CD4-positive, alpha-beta T cell treated with Interleukin-17A for 1 hour (primary cell): ENCODE measurements around the gene UPP2.

Experiments
- DNase-seq: peaks from one replicate; pipeline ENCODE4 v3.0.0-alpha.2; 2020

The UPP2 gene

DNA sequence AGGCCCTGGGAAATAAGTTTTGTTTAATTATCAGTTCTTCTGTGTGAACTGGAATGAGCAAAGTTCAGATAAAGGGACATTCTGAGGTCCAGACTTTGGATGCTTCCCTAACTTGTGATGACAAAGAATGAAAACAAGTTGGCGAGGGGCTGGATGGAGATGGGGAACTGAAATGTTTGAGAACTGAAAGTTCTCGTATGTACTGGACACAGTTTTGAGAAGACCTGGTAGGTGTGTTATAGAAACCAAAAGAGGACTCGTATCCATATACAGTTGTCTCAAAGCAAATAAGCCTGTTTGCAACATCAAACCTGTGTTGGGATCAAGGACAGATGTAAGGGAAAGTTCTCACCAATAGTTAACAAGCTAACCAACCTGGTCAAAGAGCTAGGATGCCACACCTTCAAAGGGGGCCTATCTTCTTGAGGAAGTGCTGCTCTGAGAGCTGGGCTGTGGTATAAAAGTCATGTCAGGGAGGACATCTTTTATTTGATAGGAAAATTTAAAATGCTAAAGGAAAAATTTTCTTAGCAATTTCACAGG lies at the start of gene UPP2:
Gene UPP2, plus strand, starts transcription at position 493 of the 543 bp plus-strand sequence. CDS start 188 bp downstream, outside the sequence.
- no peak for DNase-seq

GRCh38 chr2:158052761-158053160 lies 48.9 kb upstream of the UPP2 start:
- no peak for DNase-seq

- DNase-seq = no peak
Measured at GRCh38 chr2:158056875-158057274, 44.8 kb upstream of the UPP2 start.

- DNase-seq = no peak
Measured at GRCh38 chr2:158060160-158060834, 41.4 kb upstream of the UPP2 start.

- DNase-seq = no peak
Measured at GRCh38 chr2:158060835-158061435, 40.7 kb upstream of the UPP2 start.

- DNase-seq = no peak
Measured at GRCh38 chr2:158061763-158062162, 39.9 kb upstream of the UPP2 start.

- no peak for DNase-seq
Measured at GRCh38 chr2:158066046-158066713, 35.5 kb upstream of the UPP2 start.

DNA sequence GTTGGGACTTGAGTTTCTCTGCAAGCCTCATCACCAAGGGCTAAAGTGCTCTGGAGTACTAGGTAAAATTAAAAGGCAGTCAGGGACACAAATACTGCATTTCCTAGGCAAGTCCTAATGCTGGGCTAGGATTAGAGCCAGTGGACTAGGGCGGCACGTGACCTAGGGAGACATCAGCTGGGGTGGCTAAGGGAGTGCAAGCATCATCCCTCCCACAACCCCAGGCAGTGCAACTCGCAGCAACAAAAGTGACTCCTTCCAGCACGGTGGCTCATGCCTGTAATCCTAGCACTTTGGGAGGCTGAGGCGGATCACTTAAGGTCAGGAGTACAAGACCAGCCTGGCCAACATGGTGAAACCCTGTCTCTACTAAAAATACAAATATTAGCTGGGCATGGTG lies 30.7 kb upstream of the UPP2 start:
- no peak for DNase-seq

DNA sequence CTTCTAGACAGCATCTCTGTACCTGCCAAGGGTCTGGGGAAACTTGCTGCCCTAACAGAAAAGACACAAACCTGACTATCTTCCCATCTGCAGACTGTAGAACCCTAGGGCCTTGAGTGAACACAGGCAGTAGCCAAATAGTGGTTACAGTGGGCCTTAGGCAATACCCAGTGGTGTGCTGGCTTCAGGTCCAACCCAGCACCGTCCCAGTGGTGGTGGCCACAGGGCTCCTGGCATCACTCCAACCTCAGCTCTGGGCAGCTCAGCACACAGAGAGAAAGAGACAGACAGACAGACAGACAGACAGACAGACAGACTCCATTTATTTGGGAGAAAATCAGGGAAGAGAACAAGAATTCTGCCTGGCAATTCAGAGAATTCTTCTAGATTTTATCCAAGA lies 29.3 kb upstream of the UPP2 start:
- no peak for DNase-seq

GRCh38 chr2:158079672-158080071 lies 22.0 kb upstream of the UPP2 start:
- no peak for DNase-seq

GRCh38 chr2:158088093-158088492 lies 13.6 kb upstream of the UPP2 start:
- DNase-seq = no peak

DNA sequence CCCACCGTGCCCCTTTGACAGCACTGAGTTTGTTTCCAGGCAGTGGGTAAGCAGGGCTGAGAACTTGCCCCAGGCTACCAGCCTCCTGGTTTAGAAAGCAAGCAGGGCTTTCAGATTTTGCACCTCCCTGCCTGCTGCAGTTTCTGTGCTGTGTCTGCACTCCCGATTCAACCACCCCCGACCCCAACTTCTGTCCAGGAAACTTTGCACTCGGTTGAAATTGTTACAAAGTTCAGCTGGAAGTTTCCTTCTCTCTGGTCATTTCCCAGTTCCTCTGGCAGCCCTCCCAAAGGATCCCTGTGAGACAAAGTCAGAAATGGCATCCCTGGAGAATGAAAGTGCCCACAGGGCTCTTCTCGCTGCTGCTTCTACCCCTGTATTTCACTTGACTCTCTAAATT lies 12.4 kb upstream of the UPP2 start:
- DNase-seq = no peak

- no peak for DNase-seq
Measured at GRCh38 chr2:158091647-158092046, 10.0 kb upstream of the UPP2 start.

GRCh38 chr2:158094487-158095092 lies 7.1 kb upstream of the UPP2 start:
- DNase-seq = no peak

- no peak for DNase-seq
Measured at GRCh38 chr2:158095269-158095668, 6.4 kb upstream of the UPP2 start.

GRCh38 chr2:158095912-158096311 lies 5.8 kb upstream of the UPP2 start:
- DNase-seq = no peak

DNA sequence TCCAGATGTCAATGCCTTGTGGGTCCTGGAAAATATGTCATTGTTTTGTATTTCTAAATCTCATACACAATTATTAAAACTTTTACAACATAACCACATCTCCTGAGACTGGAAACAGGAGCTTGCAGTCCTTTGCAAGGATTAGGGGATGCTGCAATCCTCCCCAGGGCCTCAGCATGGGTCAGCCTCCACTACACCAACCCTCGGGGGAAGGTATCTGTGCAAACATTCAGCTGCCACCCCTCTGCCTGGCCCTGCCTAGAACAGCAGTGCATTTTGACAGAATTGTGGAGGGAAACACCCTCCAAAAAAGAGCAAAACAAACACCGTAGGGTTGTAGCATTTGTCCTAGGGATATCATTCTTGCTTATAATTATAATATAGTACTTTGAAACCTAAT lies 4.2 kb upstream of the UPP2 start:
- DNase-seq = no peak

GRCh38 chr2:158098178-158098577 lies 3.5 kb upstream of the UPP2 start:
- DNase-seq = no peak

DNA sequence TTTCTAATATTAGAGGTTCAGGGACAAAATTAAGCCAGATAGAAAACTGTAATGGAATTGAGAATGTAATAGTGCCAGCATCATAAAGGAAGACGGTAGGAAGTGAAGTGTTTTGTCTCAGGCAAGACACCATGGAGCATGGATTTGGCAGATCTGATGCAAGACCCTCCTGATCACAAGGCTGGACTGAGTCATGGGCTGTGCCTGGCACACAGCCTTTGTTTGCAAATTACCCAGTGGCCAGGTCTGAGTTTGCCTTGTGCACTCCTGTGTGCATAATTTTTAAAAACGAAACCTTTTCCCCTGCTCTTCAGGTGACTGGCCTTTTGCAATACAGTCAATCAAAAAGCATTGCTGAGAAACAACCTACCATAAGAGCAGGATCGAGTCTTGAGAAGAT lies 2.0 kb upstream of the UPP2 start:
- DNase-seq = no peak

DNA sequence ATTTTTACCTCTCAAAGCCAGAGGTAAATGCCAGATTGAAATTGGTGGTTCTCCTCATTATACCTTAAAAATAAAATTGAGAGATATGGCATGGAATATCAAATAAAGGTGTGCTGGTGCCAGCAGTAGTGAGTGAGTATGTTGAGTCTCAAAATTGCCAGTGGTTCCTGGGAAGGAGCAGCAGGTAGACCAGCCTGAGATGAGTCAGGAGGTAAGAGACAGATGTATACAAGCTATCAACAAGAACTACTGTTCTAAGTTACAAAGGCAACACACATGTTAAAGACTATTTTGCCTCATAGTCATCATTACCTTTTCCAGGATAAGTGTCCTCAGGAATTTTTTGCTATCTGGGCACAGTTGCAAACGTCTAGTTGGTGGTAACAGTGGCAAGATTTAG lies 1.3 kb upstream of the UPP2 start:
- no peak for DNase-seq

- no peak for DNase-seq
Measured at GRCh38 chr2:158102446-158102845, 770 bp downstream of the UPP2 start.

DNA sequence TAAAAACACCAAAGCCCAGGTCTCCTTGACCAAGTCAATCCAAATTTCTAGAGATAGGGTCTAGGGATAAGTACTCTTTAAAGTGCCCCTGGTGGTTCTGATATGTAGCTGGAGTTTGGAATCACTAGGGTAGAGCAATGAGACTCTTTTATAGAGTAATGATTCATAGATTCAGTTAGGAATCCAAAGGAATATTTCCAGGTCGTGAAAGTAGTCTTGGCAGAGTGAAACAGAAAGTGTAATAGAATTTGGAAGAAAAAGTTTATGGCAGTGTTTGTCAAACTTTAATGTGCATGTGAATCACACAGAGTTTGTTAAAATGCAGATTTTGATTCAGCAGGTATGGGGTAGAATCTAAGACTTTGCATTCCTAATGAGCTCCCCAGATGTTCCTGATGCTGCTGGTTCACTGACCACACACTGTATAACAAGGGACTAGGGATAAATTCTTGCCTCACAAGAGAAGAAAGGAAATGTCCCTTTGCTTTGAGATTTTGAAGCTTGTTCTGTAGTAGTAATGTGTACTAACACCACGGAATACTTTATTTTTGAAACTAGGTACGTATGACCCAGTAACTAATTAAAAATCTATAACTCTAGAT lies 1.8 kb downstream of the UPP2 start:
- DNase-seq = no peak

GRCh38 chr2:158104903-158105302 lies 3.2 kb downstream of the UPP2 start:
- no peak for DNase-seq
